GM12873 (cell line): ENCODE data around the gene RERE.
A peak's percentile ranks its signal among the peaks of the same experiment; 100 is the strongest.

Source experiments
- CTCF ChIP-seq: IDR thresholded peaks from 2 replicates; pipeline ENCODE4 v1.5.1; 2012; ENCODE audit warnings: low read depth, mild to moderate bottlenecking, moderate library complexity, low read length, control low read depth; ENCODE audit not compliant: insufficient read depth; ENCODE audit errors: missing control alignments

Gene RERE

DNA sequence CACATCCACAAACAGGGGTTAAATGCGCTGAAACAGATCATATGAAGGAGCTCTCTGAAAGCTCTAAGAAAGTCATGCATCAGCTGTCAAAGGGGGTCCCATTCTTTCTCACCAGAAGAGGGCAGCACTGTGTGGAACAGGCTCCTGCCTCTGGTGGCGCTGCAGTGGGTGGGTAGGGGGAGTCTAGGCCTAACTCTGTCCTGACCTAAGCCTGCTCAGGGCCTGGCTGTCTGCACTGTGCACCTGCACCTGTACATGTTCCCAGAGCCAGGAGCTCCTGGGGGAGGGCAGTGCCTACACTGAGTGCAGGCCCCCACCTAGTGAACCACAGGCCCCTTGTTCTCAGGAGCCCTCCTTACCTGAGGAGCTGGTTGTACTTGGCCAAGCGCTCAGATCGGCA is 45.1 kb upstream of the RERE start:
- peak; percentile 73 for TF ChIP-seq CTCF

DNA sequence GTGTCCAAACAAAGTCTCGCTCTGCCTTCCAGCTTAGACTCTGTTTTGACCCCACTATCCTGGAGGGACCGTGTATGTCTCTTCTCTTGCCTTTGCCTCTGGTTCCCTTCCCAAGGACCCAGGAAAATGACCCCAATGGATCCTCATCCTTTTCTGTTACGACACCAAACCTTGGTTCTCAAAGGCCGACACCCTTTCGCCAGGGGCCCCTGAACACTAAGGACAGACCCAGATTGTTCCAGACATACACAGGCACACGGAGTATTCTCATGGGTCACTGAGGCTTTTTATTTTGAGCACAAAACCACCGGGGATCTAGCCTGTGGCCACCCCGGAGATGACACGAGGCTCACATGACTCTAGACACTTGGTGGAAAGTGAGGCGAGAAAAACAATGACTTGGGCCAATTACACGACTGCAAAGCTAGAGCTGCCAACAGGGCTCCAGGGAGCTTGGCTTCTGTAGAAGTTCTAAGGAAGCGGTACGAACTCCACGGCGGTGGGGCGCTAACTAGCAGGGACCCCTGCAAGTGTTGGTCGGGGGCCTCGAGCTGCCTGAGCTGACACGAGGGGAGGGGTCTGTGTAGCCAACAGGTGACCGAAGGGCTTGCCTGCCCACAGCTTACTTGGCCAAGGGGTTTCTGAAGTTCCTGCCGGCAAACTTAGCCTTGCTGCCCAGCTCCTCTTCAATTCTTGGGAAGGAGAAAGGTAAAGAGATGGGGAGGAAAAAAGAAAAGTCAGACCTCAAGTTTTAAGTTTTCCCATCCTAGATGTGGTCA is 43.5 kb upstream of the RERE start:
- TF ChIP-seq CTCF = no peak

DNA sequence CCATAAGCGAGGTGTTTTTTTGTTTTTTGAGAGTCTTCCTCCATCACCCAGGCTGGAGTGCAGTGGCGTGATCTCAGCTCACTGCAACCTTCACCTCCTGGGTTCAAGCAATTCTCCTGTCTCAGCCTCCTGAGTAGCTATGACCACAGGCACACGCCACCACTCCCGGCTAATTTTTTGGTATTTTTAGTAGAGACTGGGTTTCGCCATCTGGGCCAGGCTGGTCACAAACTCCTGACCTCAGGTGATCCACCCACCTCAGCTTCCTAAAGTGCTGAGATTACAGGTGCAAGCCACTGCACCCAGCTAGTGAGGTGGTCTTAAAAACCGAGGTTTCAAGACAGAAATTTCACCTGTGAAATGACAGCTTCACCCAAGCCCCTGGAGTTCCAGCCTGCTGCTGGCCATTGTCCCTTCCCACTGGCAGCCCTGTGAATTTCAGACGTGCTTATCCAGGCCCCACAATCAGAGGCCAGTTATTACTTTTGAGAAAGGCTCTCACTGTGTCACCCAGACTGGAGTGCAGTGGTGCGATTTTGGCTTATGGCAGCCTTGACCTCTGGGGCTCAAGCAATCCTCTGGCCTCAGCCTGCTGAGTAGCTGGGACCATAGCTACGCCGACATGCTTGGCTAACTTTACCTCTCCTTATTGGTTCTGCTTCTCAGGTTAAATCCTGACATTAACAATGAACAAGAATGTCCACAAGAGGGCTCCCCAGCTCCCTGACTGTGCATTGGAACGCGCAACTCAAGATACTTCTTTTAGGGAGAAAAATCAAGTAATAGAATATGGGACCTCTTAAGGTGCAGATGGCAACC is 41.7 kb upstream of the RERE start:
- peak; percentile 68 for TF ChIP-seq CTCF

- TF ChIP-seq CTCF = no peak
Observed at GRCh38 chr1:8858112-8858668, 40.8 kb upstream of the RERE start.

- no peak for TF ChIP-seq CTCF
Observed at GRCh38 chr1:8856689-8857412, 39.4 kb upstream of the RERE start.

DNA sequence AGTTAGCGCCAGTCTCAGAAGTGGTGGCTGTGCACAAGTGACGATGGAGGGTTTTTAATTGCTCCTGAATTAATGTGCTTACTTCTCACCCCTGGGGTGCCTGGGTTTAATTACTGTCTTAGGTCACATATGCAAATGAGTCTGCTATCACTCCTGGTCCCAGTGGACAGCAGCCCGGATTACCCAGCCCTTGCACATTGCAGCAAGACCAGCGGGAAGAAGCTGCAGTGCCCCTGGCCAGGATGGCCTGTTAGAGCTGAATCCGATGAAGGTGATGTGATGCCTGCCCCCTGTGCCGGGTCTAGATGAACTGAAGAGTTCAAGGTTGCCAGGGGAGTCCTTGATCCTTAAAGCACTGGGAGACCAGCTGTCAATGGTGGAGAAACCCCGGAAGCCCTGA is 36.8 kb upstream of the RERE start:
- TF ChIP-seq CTCF = no peak
